IPS-18a (cell line): ENCODE data around the gene AGPAT3.

Experiments
- H3K27ac ChIP-seq: one replicate; pipeline ENCODE4 v1.5.1; 2013; ENCODE audit warnings: low read length
- H3K27me3 ChIP-seq: one replicate; pipeline ENCODE4 v1.6.1; 2013; ENCODE audit warnings: mild to moderate bottlenecking, low read length; ENCODE audit not compliant: control insufficient read depth, insufficient read depth
- H3K36me3 ChIP-seq: one replicate; pipeline ENCODE4 v1.6.1; 2013; ENCODE audit warnings: low read depth, low read length; ENCODE audit not compliant: control insufficient read depth
- H3K4me1 ChIP-seq: one replicate; pipeline ENCODE4 v1.6.1; 2013; ENCODE audit warnings: low read depth, low read length; ENCODE audit not compliant: control insufficient read depth
- H3K4me3 ChIP-seq: one replicate; pipeline ENCODE4 v1.5.1; 2013; ENCODE audit warnings: low read length
- H3K9ac ChIP-seq: one replicate; pipeline ENCODE4 v1.6.1; 2013; ENCODE audit warnings: mild to moderate bottlenecking, low read length, moderate library complexity
- H3K9me3 ChIP-seq: one replicate; pipeline ENCODE4 v1.6.1; 2013; ENCODE audit warnings: low read depth, low read length; ENCODE audit not compliant: control insufficient read depth

AGPAT3 gene

GRCh38 chr21:43825242-43825935 is 39.6 kb upstream of the AGPAT3 start:
- H3K9ac ChIP-seq: no peak overlapping the region
- H3K9me3 ChIP-seq: no peaks in the 10 kb centered on the region
- H3K36me3 ChIP-seq: no peaks in the 10 kb centered on the region
- H3K4me3 ChIP-seq: no peak overlapping the region
- H3K27ac ChIP-seq: no peak overlapping the region
- H3K27me3 ChIP-seq: no peaks in the 10 kb centered on the region
- no peaks in the 10 kb centered on the region for H3K4me1 ChIP-seq

- Histone ChIP-seq H3K9ac (no peak overlapping the region), H3K4me1 (no peaks in the 10 kb centered on the region)
Observed at GRCh38 chr21:43825936-43826622, 38.9 kb upstream of the AGPAT3 start.

GRCh38 chr21:43826623-43826974 is 38.4 kb upstream of the AGPAT3 start:
- H3K4me3 ChIP-seq: no peak overlapping the region
- H3K9me3 ChIP-seq: no peaks in the 10 kb centered on the region
- no peak overlapping the region for H3K9ac ChIP-seq
- no peak overlapping the region for H3K27ac ChIP-seq
- H3K4me1 ChIP-seq: no peaks in the 10 kb centered on the region
- H3K36me3 ChIP-seq: no peaks in the 10 kb centered on the region
- no peaks in the 10 kb centered on the region for H3K27me3 ChIP-seq

More at GRCh38 chr21:43825936-43826622, 38.9 kb upstream of the AGPAT3 start:
- Histone ChIP-seq H3K27me3 (no peaks in the 10 kb centered on the region), H3K36me3 (no peaks in the 10 kb centered on the region), H3K27ac (no peak overlapping the region), H3K4me3 (no peak overlapping the region), H3K9me3 (no peaks in the 10 kb centered on the region)

GRCh38 chr21:43827015-43827611 is 37.9 kb upstream of the AGPAT3 start:
- no peak overlapping the region for H3K4me3 ChIP-seq
- H3K27ac ChIP-seq: no peak overlapping the region
- no peak overlapping the region for H3K9ac ChIP-seq
- no peaks in the 10 kb centered on the region for H3K27me3 ChIP-seq
- H3K4me1 ChIP-seq: no peaks in the 10 kb centered on the region
- H3K36me3 ChIP-seq: no peaks in the 10 kb centered on the region
- no peaks in the 10 kb centered on the region for H3K9me3 ChIP-seq

- Histone ChIP-seq H3K36me3 (no peaks in the 10 kb centered on the region), H3K9ac (no peak overlapping the region), H3K9me3 (no peaks in the 10 kb centered on the region), H3K27ac (no peak overlapping the region), H3K4me3 (no peak overlapping the region), H3K27me3 (no peaks in the 10 kb centered on the region), H3K4me1 (no peaks in the 10 kb centered on the region)
Observed at GRCh38 chr21:43829161-43829560, 35.9 kb upstream of the AGPAT3 start.

- no peaks in the 10 kb centered on the region for H3K9me3 ChIP-seq
- H3K4me1 ChIP-seq: no peaks in the 10 kb centered on the region
- H3K27ac ChIP-seq: no peak overlapping the region
- H3K36me3 ChIP-seq: no peaks in the 10 kb centered on the region
- no peak overlapping the region for H3K4me3 ChIP-seq
- H3K27me3 ChIP-seq: no peaks in the 10 kb centered on the region
- no peak overlapping the region for H3K9ac ChIP-seq
Observed at GRCh38 chr21:43829575-43830119, 35.4 kb upstream of the AGPAT3 start.

- no peaks in the 10 kb centered on the region for H3K4me1 ChIP-seq
- H3K9me3 ChIP-seq: no peaks in the 10 kb centered on the region
- H3K27ac ChIP-seq: no peak overlapping the region
- no peak overlapping the region for H3K9ac ChIP-seq
- H3K36me3 ChIP-seq: no peaks in the 10 kb centered on the region
- no peak overlapping the region for H3K4me3 ChIP-seq
- no peaks in the 10 kb centered on the region for H3K27me3 ChIP-seq
Observed at GRCh38 chr21:43832158-43832550, 32.9 kb upstream of the AGPAT3 start.

GRCh38 chr21:43832648-43833047 is 32.4 kb upstream of the AGPAT3 start:
- Histone ChIP-seq H3K4me1 (no peaks in the 10 kb centered on the region), H3K27ac (no peak overlapping the region), H3K9ac (no peak overlapping the region), H3K36me3 (no peaks in the 10 kb centered on the region), H3K27me3 (no peaks in the 10 kb centered on the region), H3K9me3 (no peaks in the 10 kb centered on the region), H3K4me3 (no peak overlapping the region)

- H3K27ac ChIP-seq: no peak overlapping the region
- no peaks in the 10 kb centered on the region for H3K9me3 ChIP-seq
- no peak overlapping the region for H3K9ac ChIP-seq
- H3K27me3 ChIP-seq: no peaks in the 10 kb centered on the region
- no peaks in the 10 kb centered on the region for H3K36me3 ChIP-seq
- no peaks in the 10 kb centered on the region for H3K4me1 ChIP-seq
- no peak overlapping the region for H3K4me3 ChIP-seq
Observed at GRCh38 chr21:43834146-43834905, 30.7 kb upstream of the AGPAT3 start.

- Histone ChIP-seq H3K27ac (no peak overlapping the region), H3K4me3 (no peak overlapping the region), H3K4me1 (no peaks in the 10 kb centered on the region), H3K9ac (no peak overlapping the region), H3K36me3 (no peaks in the 10 kb centered on the region), H3K27me3 (no peaks in the 10 kb centered on the region), H3K9me3 (no peaks in the 10 kb centered on the region)
Observed at GRCh38 chr21:43835050-43835449, 30.0 kb upstream of the AGPAT3 start.

GRCh38 chr21:43835861-43836260 is 29.2 kb upstream of the AGPAT3 start:
- no peaks in the 10 kb centered on the region for H3K9me3 ChIP-seq
- H3K9ac ChIP-seq: no peak overlapping the region
- no peak overlapping the region for H3K27ac ChIP-seq
- no peak overlapping the region for H3K4me3 ChIP-seq
- H3K27me3 ChIP-seq: no peaks in the 10 kb centered on the region
- H3K36me3 ChIP-seq: no peaks in the 10 kb centered on the region
- H3K4me1 ChIP-seq: no peaks in the 10 kb centered on the region
